GM12874 (cell line): ENCODE measurements around the gene CDH24.

Experiments used
- TF ChIP-seq, protein P1 (sequence below): IDR thresholded peaks from 2 replicates; pipeline ENCODE4 v1.5.1; 2011; ENCODE audit warnings: low read depth, mild to moderate bottlenecking, control low read depth, low read length, moderate library complexity; ENCODE audit not compliant: insufficient read depth

CDH24 gene

DNA sequence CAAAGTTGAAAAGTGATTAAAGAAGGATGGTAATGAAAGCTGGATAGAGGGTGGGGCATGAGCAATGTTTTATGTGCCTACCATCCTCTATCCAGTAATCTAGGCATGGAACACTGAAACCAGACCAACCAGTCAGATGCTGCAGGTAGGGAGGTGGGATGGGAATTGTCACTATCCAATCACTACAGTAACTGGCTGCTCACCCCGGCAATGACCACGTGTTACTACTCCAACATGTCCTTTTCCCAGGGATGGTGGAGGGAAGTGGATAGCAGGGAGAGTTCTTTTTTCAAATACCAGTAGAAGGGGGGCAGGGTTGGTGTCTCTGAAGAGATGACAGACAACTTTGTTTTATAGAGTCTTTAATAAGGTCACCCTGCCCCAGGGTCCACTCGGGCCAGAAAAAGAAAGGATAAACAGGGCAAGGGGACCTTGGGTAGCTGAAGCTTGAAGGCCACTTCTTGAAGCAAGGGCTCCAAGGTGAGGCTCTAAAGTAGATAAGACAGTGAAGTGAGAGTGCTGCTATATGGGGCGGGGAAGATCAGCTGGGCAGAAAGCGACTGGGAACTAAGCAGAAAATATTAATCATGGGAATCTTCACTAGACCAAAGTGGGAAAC lies 14.7 kb upstream of the CDH24 start:
- TF ChIP-seq, protein P1, sequence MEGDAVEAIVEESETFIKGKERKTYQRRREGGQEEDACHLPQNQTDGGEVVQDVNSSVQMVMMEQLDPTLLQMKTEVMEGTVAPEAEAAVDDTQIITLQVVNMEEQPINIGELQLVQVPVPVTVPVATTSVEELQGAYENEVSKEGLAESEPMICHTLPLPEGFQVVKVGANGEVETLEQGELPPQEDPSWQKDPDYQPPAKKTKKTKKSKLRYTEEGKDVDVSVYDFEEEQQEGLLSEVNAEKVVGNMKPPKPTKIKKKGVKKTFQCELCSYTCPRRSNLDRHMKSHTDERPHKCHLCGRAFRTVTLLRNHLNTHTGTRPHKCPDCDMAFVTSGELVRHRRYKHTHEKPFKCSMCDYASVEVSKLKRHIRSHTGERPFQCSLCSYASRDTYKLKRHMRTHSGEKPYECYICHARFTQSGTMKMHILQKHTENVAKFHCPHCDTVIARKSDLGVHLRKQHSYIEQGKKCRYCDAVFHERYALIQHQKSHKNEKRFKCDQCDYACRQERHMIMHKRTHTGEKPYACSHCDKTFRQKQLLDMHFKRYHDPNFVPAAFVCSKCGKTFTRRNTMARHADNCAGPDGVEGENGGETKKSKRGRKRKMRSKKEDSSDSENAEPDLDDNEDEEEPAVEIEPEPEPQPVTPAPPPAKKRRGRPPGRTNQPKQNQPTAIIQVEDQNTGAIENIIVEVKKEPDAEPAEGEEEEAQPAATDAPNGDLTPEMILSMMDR = no peak

DNA sequence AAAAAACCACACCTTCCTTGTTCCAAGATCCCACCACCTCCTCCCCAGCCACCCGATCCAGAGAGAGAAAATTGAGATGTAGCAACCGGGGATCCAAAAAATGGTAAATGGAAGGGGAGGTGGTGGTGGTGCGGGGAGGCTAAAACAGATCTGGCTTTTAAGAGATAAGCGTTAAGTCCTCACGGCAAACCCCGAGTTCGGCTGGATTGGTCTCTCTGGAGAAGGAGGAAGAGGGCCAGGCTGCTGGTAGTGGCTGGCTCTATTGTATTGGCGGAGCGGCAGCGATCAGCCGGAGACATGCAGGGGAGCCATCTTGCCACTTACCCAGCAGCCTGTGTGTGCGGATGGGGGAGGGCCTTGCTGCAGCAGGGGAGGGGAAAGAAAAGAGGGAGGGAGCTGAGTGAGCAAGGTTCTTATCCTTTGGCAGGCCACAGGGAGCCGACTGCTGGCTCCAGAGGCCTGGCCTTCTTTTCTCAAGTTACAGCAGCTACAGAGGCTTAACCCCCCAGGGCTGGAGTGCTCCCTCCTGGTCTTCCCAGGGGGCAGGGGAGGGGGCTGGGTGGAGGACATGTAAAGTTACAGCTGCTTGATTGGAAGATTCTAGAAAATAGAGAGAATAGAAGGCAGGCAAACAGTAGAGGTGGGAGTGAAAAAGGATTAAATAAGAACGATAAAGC lies 14.1 kb upstream of the CDH24 start:
- TF ChIP-seq, protein P1 = no peak

DNA sequence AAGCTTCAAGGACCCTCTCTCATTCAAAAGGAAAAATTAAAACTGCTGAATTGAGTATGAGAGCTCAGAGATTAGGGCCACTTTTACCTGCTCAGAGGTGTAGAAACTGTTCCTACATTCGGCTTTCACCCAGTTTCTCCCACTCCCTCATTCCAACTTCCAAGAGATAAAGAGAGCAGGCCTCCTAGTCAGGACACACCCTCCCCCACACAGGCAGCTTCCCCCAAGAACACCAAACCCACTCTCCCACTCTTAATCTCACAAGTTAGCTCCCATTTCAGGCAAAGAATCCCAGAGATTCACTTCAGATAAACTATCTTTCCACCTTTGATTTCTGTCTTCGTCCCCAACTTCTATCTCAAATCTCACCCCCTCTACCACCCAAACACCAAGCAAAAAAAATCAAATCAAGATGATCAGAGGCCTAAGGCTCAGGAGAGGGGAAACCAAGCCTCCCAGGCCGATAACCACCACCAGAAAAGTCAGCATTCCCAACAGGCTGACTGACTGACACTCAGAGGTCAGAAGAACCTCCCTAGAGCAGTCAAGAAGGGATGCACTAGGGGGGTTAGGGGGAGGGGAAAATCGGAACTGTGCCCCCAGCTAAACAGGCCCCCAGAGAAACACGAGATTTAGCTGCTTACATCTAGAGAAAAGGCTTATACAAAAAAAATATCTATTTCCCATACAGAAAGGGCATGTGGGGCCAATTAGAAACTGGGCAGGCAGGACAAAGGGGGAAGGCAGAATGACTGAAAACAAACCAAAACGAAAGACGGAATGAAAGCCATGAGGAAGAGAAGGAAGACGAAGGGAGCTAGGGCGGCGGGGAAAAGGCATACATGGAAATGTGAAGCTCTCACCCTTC lies 13.2 kb upstream of the CDH24 start:
- TF ChIP-seq, protein P1 = no peak

DNA sequence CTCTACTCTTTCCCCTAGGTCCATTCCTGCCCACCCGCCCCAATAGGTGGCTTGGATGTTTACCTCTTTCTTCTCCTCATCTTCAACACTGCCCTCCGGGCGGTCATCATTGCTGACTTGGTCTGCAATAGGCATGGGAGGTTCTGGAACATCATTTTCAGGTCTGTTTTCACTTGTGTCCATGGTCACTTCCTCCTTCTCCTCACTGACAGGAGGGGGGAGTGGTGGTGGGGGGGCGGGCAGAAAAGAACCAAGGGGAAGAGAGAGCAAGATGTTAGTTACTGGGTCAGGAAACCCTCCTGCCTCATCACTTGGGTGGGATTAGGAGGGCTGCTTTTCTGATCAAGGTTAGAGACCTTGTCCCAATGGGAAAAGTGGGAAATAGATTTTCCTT lies 12.1 kb upstream of the CDH24 start:
- TF ChIP-seq, protein P1 = no peak

DNA sequence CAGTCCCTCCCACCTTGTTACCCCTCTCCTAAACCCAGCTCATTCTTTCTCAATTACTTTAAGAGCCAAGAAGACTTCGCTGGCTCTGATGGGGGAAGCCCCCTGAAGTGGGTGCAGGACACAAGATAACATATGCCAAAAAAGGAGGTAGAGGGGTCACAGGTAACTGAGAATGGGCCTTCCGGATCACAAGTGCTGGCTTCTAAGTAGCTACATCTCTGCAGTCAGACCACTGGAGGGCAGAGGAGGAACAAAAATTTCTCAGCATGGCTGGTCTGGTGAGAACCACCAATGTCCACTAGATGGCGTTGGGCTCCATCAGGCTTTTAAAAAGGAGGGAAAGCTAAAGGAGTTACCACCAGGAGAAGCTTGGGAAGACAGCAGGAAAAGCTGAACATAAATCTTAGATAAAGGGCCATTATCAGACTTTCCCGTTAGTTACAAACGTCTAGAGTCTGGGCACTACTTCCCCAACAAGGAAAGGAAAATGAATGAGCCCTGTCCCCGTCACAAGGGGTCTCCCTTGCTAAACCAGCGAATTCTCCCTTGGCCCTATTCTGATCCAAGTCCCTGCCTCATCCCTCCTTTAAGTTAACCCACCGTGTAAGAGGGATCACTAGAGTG lies 11.6 kb upstream of the CDH24 start:
- TF ChIP-seq, protein P1 = peak; percentile 96

DNA sequence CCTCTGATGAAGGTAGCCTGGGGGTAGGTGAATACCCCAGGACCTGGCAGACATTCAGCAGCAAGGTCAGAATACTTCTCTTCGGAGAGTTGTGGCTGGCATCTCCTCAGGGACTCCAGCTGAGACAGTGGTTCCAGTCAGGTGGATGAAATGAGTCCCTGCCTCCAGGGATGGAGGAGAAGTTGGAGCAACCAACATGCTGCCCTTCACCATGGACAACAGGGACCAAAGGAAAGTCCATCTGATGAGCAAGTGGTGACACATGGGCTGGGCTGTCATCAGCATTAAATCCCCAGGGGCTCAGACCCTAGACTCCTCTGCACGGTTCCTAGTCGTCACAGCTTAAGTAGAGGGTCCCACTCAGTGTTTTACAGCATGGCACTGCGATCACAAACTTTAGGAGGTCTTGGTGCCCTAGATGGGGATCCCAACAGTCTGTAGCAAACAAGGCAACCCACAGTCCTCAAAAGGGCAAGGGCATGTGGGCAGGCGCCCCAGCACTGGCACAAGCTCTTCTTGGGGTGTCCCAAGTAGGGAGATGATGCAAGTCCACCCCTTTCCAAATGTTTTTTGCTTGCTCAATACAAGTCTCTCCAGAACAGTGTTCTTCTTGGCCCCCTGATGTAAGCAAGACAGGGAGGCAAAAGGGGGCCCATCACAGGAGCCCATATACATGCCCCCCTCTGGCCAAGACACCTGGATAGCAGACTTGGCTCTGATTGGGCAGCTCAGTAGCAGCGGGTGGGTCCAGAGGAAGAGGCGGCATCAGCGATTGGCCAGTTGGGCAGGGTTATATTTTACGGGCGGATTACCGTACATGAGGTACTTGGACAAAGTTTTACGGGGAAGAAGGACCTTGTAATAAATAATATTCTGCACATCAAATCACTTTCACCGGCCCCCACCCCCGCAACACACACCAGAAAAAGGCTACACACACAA lies 10.8 kb upstream of the CDH24 start:
- TF ChIP-seq, protein P1 = no peak
